CD4-positive, CD25-positive, alpha-beta regulatory T cell (primary cell): ENCODE results near the gene DSE. TPM values are rescaled to one million over a fixed set of nuclear protein-coding genes. Genes with fewer than 3 reads are reported as not detected.
"Not testable (repeated sequence)": the region's sequence is repeated elsewhere in the genome, so short reads cannot be mapped to it uniquely, and the experiment has no call there.

Experiments used
- ATAC-seq, 2 donors: fragments of 150-1000 bp; cut with Tn5 transposase; one replicate each; pipeline ENCODE4 v1.10.0; 2021; ENCODE audit warnings: low read depth in 2 of 2, moderate number of reproducible peaks in 2 of 2, moderate library complexity in 1 of 2
- DNase-seq, 3 donors: peaks; one replicate each; pipeline versions ENCODE4 v3.0.0 to v3.0.0-alpha.2; 2012 to 2022; ENCODE audit warnings: mixed read lengths in 1 of 3
- H3K27ac ChIP-seq: one replicate; pipeline ENCODE4 v1.7.0; 2013; ENCODE audit warnings: mild to moderate bottlenecking, low read length; ENCODE audit not compliant: insufficient read depth, poor library complexity, severe bottlenecking
- H3K27me3 ChIP-seq: one replicate; pipeline ENCODE4 v1.7.0; 2013; ENCODE audit warnings: low read length; ENCODE audit not compliant: control insufficient read depth, insufficient read depth
- H3K36me3 ChIP-seq: one replicate; pipeline ENCODE4 v1.7.0; 2013; ENCODE audit warnings: mild to moderate bottlenecking, low read length, moderate library complexity; ENCODE audit not compliant: control insufficient read depth, insufficient read depth
- H3K4me1 ChIP-seq: 2 replicates; pipeline ENCODE4 v1.7.0; 2013; ENCODE audit warnings: mild to moderate bottlenecking, low read length; ENCODE audit not compliant: insufficient read depth, control insufficient read depth, poor library complexity, severe bottlenecking
- H3K4me3 ChIP-seq: one replicate; pipeline ENCODE4 v1.7.0; 2013; ENCODE audit warnings: low read depth, mild to moderate bottlenecking, low read length, moderate library complexity
- H3K9me3 ChIP-seq, 2 experiments: 1 replicate in 1 of 2; 2 replicates in 1 of 2; pipeline ENCODE4 v1.7.0; 2013; ENCODE audit warnings: low read length in 2 of 2, mild to moderate bottlenecking in 1 of 2, moderate library complexity in 1 of 2; ENCODE audit not compliant: control insufficient read depth in 2 of 2
- H3K27ac Mint-ChIP-seq, 3 donors: one replicate each; pipeline ENCODE4 v1.8.0; 2020 to 2022; ENCODE audit warnings: mild to moderate bottlenecking in 3 of 3, mixed read lengths in 3 of 3, moderate library complexity in 2 of 3
- H3K27me3 Mint-ChIP-seq: one replicate; pipeline ENCODE4 v1.8.0; 2022; ENCODE audit warnings: mild to moderate bottlenecking, mixed read lengths
- H3K36me3 Mint-ChIP-seq: one replicate; pipeline ENCODE4 v1.8.0; 2020; ENCODE audit warnings: mixed read lengths
- H3K4me1 Mint-ChIP-seq, 4 donors: one replicate each; pipeline ENCODE4 v1.8.0; 2020 to 2022; ENCODE audit warnings: mixed read lengths in 4 of 4, mild to moderate bottlenecking in 1 of 4
- H3K4me3 Mint-ChIP-seq, 4 donors: one replicate each; pipeline ENCODE4 v1.8.0; 2020 to 2022; ENCODE audit warnings: mild to moderate bottlenecking in 4 of 4, mixed read lengths in 4 of 4, moderate library complexity in 3 of 4
- H3K9me3 Mint-ChIP-seq, 7 donors: one replicate each; pipeline ENCODE4 v1.8.0; 2020 to 2022; ENCODE audit warnings: mixed read lengths in 7 of 7, mild to moderate bottlenecking in 3 of 7, moderate library complexity in 2 of 7
- polyA plus RNA-seq, 4 donors: library from polyadenylated mRNA; unstranded; fragments of 300-500 nt; fragmentation: Illumina TruSeq; gene quantifications; one replicate each; pipeline ENCODE4 v1.2.3, GENCODE V29; 2021
- total RNA-seq: library from RNA; stranded (reverse); gene quantifications from one replicate; pipeline ENCODE4 v1.2.3, GENCODE V29; 2022

The DSE gene
- 10.2 TPM for total RNA-seq
- 1 to 10 TPM; 1.9 to 4.4 (median 2.9) TPM for polyA plus RNA-seq

- ATAC-seq (peak; percentile 68 to 70), DNase-seq (peak; percentile 22 to 63 (median 46))
- Histone ChIP-seq H3K27ac (no peak within 1 kb of the TSS), H3K4me3 (peak within 1 kb of the TSS; percentile 57), H3K9me3 (no peaks in the 10 kb centered on the region), H3K27me3 (peaks cover 16% of the 10 kb centered on the region), H3K4me1 (peaks cover 26% of the 10 kb centered on the region), H3K36me3 (no peaks in the 10 kb centered on the region)
- Mint-ChIP-seq H3K27ac (peak within 1 kb of the TSS in 1 of 3 donors; percentile 31), H3K4me1 (peaks cover 0 to 18% (median 12%) of the 10 kb centered on the region in 4 donors), H3K27me3 (peaks cover 47% of the 10 kb centered on the region), H3K4me3 (peak within 1 kb of the TSS; percentile 85 to 89 (median 88)), H3K36me3 (no peaks in the 10 kb centered on the region), H3K9me3 (no peaks in the 10 kb centered on the region)
Observed at GRCh38 chr6:116370760-116371119, at the start of gene DSE. TSS of gene DSE (plus strand) at chr6:116370947. CDS start at chr6:116399251, 28,304 bp downstream.

GRCh38 chr6:116321933-116322332 is 48.8 kb upstream of the DSE start:
- not testable (repeated sequence) for H3K4me1 Mint-ChIP-seq, H3K4me1 ChIP-seq, DNase-seq, H3K27me3 ChIP-seq, H3K27ac ChIP-seq, H3K9me3 Mint-ChIP-seq, H3K36me3 ChIP-seq, H3K4me3 Mint-ChIP-seq, ATAC-seq, H3K9me3 ChIP-seq, H3K27ac Mint-ChIP-seq, H3K4me3 ChIP-seq, H3K36me3 Mint-ChIP-seq, H3K27me3 Mint-ChIP-seq

GRCh38 chr6:116323863-116324262 is 46.9 kb upstream of the DSE start:
- H3K27me3 ChIP-seq, result no peaks in the 10 kb centered on the region
- H3K4me3 ChIP-seq, result no peak overlapping the region
- H3K4me1 ChIP-seq, result no peaks in the 10 kb centered on the region
- no peak overlapping the region for H3K4me3 Mint-ChIP-seq
- H3K27me3 Mint-ChIP-seq, result no peaks in the 10 kb centered on the region
- H3K9me3 Mint-ChIP-seq, result no peaks in the 10 kb centered on the region
- DNase-seq (no peak), ATAC-seq (no peak)
- no peak overlapping the region for H3K27ac ChIP-seq
- H3K9me3 ChIP-seq, result no peaks in the 10 kb centered on the region
- H3K36me3 ChIP-seq, result no peaks in the 10 kb centered on the region
- H3K27ac Mint-ChIP-seq, result no peak overlapping the region
- peaks cover 0 to 4% (median 0%) of the 10 kb centered on the region in 4 donors for H3K4me1 Mint-ChIP-seq
- peaks cover 3% of the 10 kb centered on the region for H3K36me3 Mint-ChIP-seq

- ATAC-seq, H3K4me1 ChIP-seq, H3K4me3 ChIP-seq, H3K27ac Mint-ChIP-seq, H3K27ac ChIP-seq, H3K36me3 Mint-ChIP-seq, H3K27me3 ChIP-seq, H3K9me3 Mint-ChIP-seq, H3K27me3 Mint-ChIP-seq, H3K4me1 Mint-ChIP-seq, H3K36me3 ChIP-seq, H3K9me3 ChIP-seq, H3K4me3 Mint-ChIP-seq, DNase-seq: not testable (repeated sequence)
Observed at GRCh38 chr6:116325634-116326132, 45.1 kb upstream of the DSE start.

- no peak for ATAC-seq
- Histone ChIP-seq H3K27me3 (no peaks in the 10 kb centered on the region), H3K9me3 (no peaks in the 10 kb centered on the region), H3K4me3 (no peak overlapping the region), H3K4me1 (no peaks in the 10 kb centered on the region), H3K36me3 (no peaks in the 10 kb centered on the region), H3K27ac (no peak overlapping the region)
- peaks cover 0 to 2% (median 0%) of the 10 kb centered on the region in 7 donors for H3K9me3 Mint-ChIP-seq
- no peak for DNase-seq
- H3K4me1 Mint-ChIP-seq, result no peaks in the 10 kb centered on the region
- peaks cover 3% of the 10 kb centered on the region for H3K36me3 Mint-ChIP-seq
- H3K4me3 Mint-ChIP-seq, result no peak overlapping the region
- no peak overlapping the region for H3K27ac Mint-ChIP-seq
- H3K27me3 Mint-ChIP-seq, result no peaks in the 10 kb centered on the region
Observed at GRCh38 chr6:116326181-116326671, 44.5 kb upstream of the DSE start.

GRCh38 chr6:116326996-116327395 is 43.8 kb upstream of the DSE start:
- Mint-ChIP-seq H3K27ac (no peak overlapping the region), H3K27me3 (no peaks in the 10 kb centered on the region), H3K4me1 (no peaks in the 10 kb centered on the region), H3K9me3 (peaks cover 0 to 2% (median 0%) of the 10 kb centered on the region in 7 donors), H3K4me3 (no peak overlapping the region), H3K36me3 (peaks cover 3% of the 10 kb centered on the region)
- H3K9me3 ChIP-seq, result no peaks in the 10 kb centered on the region
- no peaks in the 10 kb centered on the region for H3K36me3 ChIP-seq
- H3K4me1 ChIP-seq, result no peaks in the 10 kb centered on the region
- no peaks in the 10 kb centered on the region for H3K27me3 ChIP-seq
- DNase-seq (no peak), ATAC-seq (no peak)
- H3K27ac ChIP-seq, result no peak overlapping the region
- no peak overlapping the region for H3K4me3 ChIP-seq

- peaks cover 3% of the 10 kb centered on the region for H3K36me3 Mint-ChIP-seq
- no peak for ATAC-seq
- no peak overlapping the region for H3K4me3 Mint-ChIP-seq
Observed at GRCh38 chr6:116327803-116328527, 42.8 kb upstream of the DSE start.

GRCh38 chr6:116328528-116328903 is 42.2 kb upstream of the DSE start:
- Histone ChIP-seq H3K4me1 (no peaks in the 10 kb centered on the region), H3K36me3 (no peaks in the 10 kb centered on the region), H3K9me3 (no peaks in the 10 kb centered on the region), H3K27ac (no peak overlapping the region), H3K27me3 (no peaks in the 10 kb centered on the region), H3K4me3 (no peak overlapping the region)
- no peak for DNase-seq
- H3K9me3 Mint-ChIP-seq, result peaks cover 0 to 4% (median 0%) of the 10 kb centered on the region in 7 donors
- peaks cover 4% of the 10 kb centered on the region for H3K27me3 Mint-ChIP-seq
- H3K27ac Mint-ChIP-seq, result no peak overlapping the region
- H3K4me3 Mint-ChIP-seq, result no peak overlapping the region
- no peaks in the 10 kb centered on the region for H3K4me1 Mint-ChIP-seq
- ATAC-seq, result no peak
- peaks cover 3% of the 10 kb centered on the region for H3K36me3 Mint-ChIP-seq

More at GRCh38 chr6:116327803-116328527, 42.8 kb upstream of the DSE start:
- H3K9me3 Mint-ChIP-seq, result peaks cover 0 to 2% (median 0%) of the 10 kb centered on the region in 7 donors
- Histone ChIP-seq H3K27me3 (no peaks in the 10 kb centered on the region), H3K9me3 (no peaks in the 10 kb centered on the region), H3K4me1 (no peaks in the 10 kb centered on the region), H3K4me3 (no peak overlapping the region), H3K27ac (no peak overlapping the region), H3K36me3 (no peaks in the 10 kb centered on the region)
- peak overlapping the region in 1 of 3 donors; percentile 6 for H3K27ac Mint-ChIP-seq
- no peak for DNase-seq
- peaks cover 1% of the 10 kb centered on the region for H3K27me3 Mint-ChIP-seq
- H3K4me1 Mint-ChIP-seq, result no peaks in the 10 kb centered on the region
